ENCODE measurements around the gene ABCC3. TPM values are rescaled to one million over a fixed set of nuclear protein-coding genes. Genes with fewer than 3 reads are reported as not detected.
A peak's percentile ranks its signal among the peaks of the same experiment; 100 is the strongest.

ABCC3 gene
- total and polyA plus RNA-seq, 9 of the 15 experiments (the other 6 are each of a cell fraction or from before 2014, with no cell fraction given), result 0.03 to 1.6 (median 0.42) TPM; not detected in 5

- no peak for DNase-seq (ENCODE audit: extremely low read depth in 1 of 4, low spot score in 3 of 4)
- H4K20me1 ChIP-seq (replicated peaks; ENCODE audit: control insufficient read depth, insufficient read depth, low read length), result no peaks in the 10 kb centered on the region
These were observed 75.3 kb downstream of the ABCC3 start for GRCh38 chr17:50710025-50710424.

DNA sequence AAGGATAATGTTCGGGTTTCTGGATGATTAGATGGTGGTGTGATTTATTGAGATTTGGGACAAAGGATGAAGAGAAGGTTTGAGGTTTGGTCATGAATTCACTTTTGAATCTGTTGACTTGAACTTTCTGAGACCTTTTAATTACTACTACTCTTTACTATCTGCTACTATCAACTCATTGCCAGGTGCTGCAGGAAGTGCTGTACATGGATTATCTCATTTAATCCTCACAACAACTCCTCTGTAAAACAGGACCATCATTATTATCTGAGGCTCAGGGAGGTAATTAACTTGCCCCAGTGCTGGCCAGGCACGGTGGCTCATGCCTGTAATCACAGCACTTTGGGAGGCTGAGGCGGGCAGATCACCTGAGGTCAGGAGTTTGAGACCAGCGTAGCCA lies 76.0 kb downstream of the ABCC3 start:
- Histone ChIP-seq H3K27ac (ENCODE audit: extremely low read depth, low read depth, low read length) (no peak overlapping the region), H3K4me3 (no peak overlapping the region), H2AFZ (ENCODE audit: low read depth, low read length) (no peak overlapping the region), H3K9ac (ENCODE audit: insufficient read depth in 1 of 2, low read depth in 2 of 2, low read length in 2 of 2) (no peak overlapping the region), H3K4me2 (ENCODE audit: insufficient read depth, low read length) (no peak overlapping the region), H3K36me3 (ENCODE audit: control insufficient read depth, insufficient read depth, low read length) (peaks cover 3% of the 10 kb centered on the region; the same call in 1 of the 3 replicates), H3K27me3 (ENCODE audit: control insufficient read depth in 2 of 2, insufficient read depth in 2 of 2, low read length in 2 of 2) (no peaks in the 10 kb centered on the region), H4K20me1 (replicated peaks; ENCODE audit: control insufficient read depth, insufficient read depth, low read length) (no peaks in the 10 kb centered on the region), H3K79me2 (ENCODE audit: control insufficient read depth, insufficient read depth, low read length) (peaks cover 33% of the 10 kb centered on the region), H3K9me3 (replicated peaks; ENCODE audit: control insufficient read depth, insufficient read depth, low read depth, low read length) (no peaks in the 10 kb centered on the region), H3K9me1 (ENCODE audit: control insufficient read depth, insufficient read depth, low read length) (no peaks in the 10 kb centered on the region), H3K4me1 (replicated peaks in 1 of 2; ENCODE audit: control insufficient read depth in 2 of 2, insufficient read depth in 2 of 2, low read length in 2 of 2) (peaks cover 15 to 20% of the 10 kb centered on the region in 2 experiments; a peak in 4 of 5 replicates)
- FAIRE-seq (no peak), ATAC-seq (no peak), DNase-seq (ENCODE audit: extremely low read depth in 1 of 4, low spot score in 3 of 4) (no peak)
- WGBS (ENCODE audit: insufficient coverage, low coverage, missing lambda C conversion rate), result 46% methylated on average over 4 of the region's 4 CpGs
- CTCF ChIA-PET (ENCODE audit: low intra/inter-chr PET ratio), result no interaction called here
- in situ Hi-C loops (cut with MboI) (no loop called here), intact Hi-C loops (cut with micrococcal nuclease) (no loop called here)
- TF ChIP-seq CBFA2T3 (IDR thresholded peaks at IDR 0.05) (peak; percentile 75), TAL1 (IDR thresholded peaks at IDR 0.05) (peak; percentile 22; the same call in 1 of the 2 replicates), ZNF354B (CRISPR knock-in tag; IDR thresholded peaks at IDR 0.05) (no peak), CBFA2T2 (conservative IDR thresholded peaks at IDR 0.05) (peak; percentile 46), KDM1A (IDR thresholded peaks at IDR 0.05) (peak; percentile 70 to 78; a peak in 3 of 4 replicates)
- POLR2A ChIA-PET, result no interaction called here
- BruUV-seq (replicated peaks), result no TSS peak

More at GRCh38 chr17:50710025-50710424, 75.3 kb downstream of the ABCC3 start:
- Histone ChIP-seq H3K27me3 (ENCODE audit: control insufficient read depth in 2 of 2, insufficient read depth in 2 of 2, low read length in 2 of 2) (no peaks in the 10 kb centered on the region), H3K4me1 (replicated peaks in 1 of 2; ENCODE audit: control insufficient read depth in 2 of 2, insufficient read depth in 2 of 2, low read length in 2 of 2) (peaks cover 15 to 20% of the 10 kb centered on the region in 2 experiments; a peak in 4 of 5 replicates), H3K9ac (ENCODE audit: insufficient read depth in 1 of 2, low read depth in 2 of 2, low read length in 2 of 2) (no peak overlapping the region), H3K27ac (ENCODE audit: extremely low read depth, low read depth, low read length) (no peak overlapping the region), H3K79me2 (ENCODE audit: control insufficient read depth, insufficient read depth, low read length) (peaks cover 37% of the 10 kb centered on the region), H3K36me3 (ENCODE audit: control insufficient read depth, insufficient read depth, low read length) (peaks cover 9% of the 10 kb centered on the region; the same call in 1 of the 3 replicates), H3K4me3 (no peak overlapping the region), H3K9me3 (replicated peaks; ENCODE audit: control insufficient read depth, insufficient read depth, low read depth, low read length) (no peaks in the 10 kb centered on the region), H3K9me1 (ENCODE audit: control insufficient read depth, insufficient read depth, low read length) (no peaks in the 10 kb centered on the region), H2AFZ (ENCODE audit: low read depth, low read length) (no peak overlapping the region), H3K4me2 (ENCODE audit: insufficient read depth, low read length) (no peak overlapping the region)
- TSS peak; percentile 11 for BruUV-seq (replicated peaks)
- TF ChIP-seq HMG20B (CRISPR knock-in tag; IDR thresholded peaks at IDR 0.05) (no peak), RBM25 (IDR thresholded peaks at IDR 0.05; ENCODE audit: low read depth, low read length, severe bottlenecking) (peak; percentile 66)
- no peak for ATAC-seq
- intact Hi-C loops (cut with micrococcal nuclease) (no loop called here), in situ Hi-C loops (cut with MboI) (no loop called here)
- ChIA-PET POLR2A (no interaction called here), CTCF (ENCODE audit: low intra/inter-chr PET ratio) (no interaction called here)
- WGBS (ENCODE audit: insufficient coverage, low coverage, missing lambda C conversion rate), result 87% methylated on average over 2 of the region's 2 CpGs
- FAIRE-seq, result no peak
